HepG2 (cell line): Measurements from ENCODE around the gene UBE2N. TPM values are rescaled to one million over a fixed set of nuclear protein-coding genes. Genes with fewer than 3 reads are reported as not detected.
A peak's percentile ranks its signal among the peaks of the same experiment; 100 is the strongest.

Experiments
- ATAC-seq: fragments of 200-7000 bp; cut with Tn5 transposase; 3 replicates; pipeline ENCODE4 v1.9.1; 2020; ENCODE audit warnings: mild to moderate bottlenecking, moderate library complexity
- BruUV-seq: library from RNA; stranded (reverse); fragments of 400-500 nt; replicated peaks from 2 replicates; lab custom pipeline; 2021; lab: Mats Ljungman, UMichigan
- CTCF ChIA-PET: fragments of 300-600 bp; formaldehyde crosslinking; extraction: SDS; loops from one replicate; lab custom pipeline; 2021; ENCODE audit warnings: low total read pairs, inconsistent platforms, low intra/inter-chr PET ratio; lab: Yijun Ruan, JAX
- POLR2A ChIA-PET: fragments of 350-600 bp; sonication (Branson Sonifier 250); formaldehyde crosslinking; loops from one replicate; lab custom pipeline; 2020; ENCODE audit warnings: antibody characterized with exemption, inconsistent platforms; lab: Yijun Ruan, JAX
- DNase-seq: peaks from one replicate; pipeline ENCODE4 v3.0.0-alpha.2; 2015; ENCODE audit warnings: low spot score
- FAIRE-seq: peaks from 3 replicates; lab custom pipeline; 2011; peaks lifted over from hg19 to GRCh38; lab: Jason Lieb, UNC
- H2AFZ ChIP-seq: one replicate; pipeline ENCODE4 v1.6.1; 2011; ENCODE audit warnings: low read length, inconsistent platforms
- H3K27ac ChIP-seq: fragments of 300-600 bp; 3 replicates; pipeline ENCODE4 v1.8.0; 2011; ENCODE audit warnings: mixed run types, mild to moderate bottlenecking, mixed read lengths, low read length, inconsistent platforms; ENCODE audit not compliant: insufficient read depth; ENCODE audit errors: extremely low read length
- H3K27me3 ChIP-seq, 2 experiments: fragments of 200-600 bp in 1 of 2; 2 replicates in 1 of 2; 3 replicates in 1 of 2; pipeline versions ENCODE4 v1.6.0 to v1.8.0; 2011; ENCODE audit warnings: low read length in 2 of 2, mild to moderate bottlenecking in 2 of 2, moderate library complexity in 2 of 2, inconsistent platforms in 1 of 2; ENCODE audit not compliant: insufficient read depth in 2 of 2, control insufficient read depth in 1 of 2
- H3K36me3 ChIP-seq, 2 experiments: fragments of 200-600 bp in 1 of 2; replicated peaks in 1 of 2; 2 replicates in 1 of 2; 3 replicates in 1 of 2; pipeline versions ENCODE4 v1.5.1 to v1.8.0; 2011; ENCODE audit warnings: low read length in 2 of 2, inconsistent platforms in 1 of 2; ENCODE audit not compliant: insufficient read depth in 2 of 2, control insufficient read depth in 1 of 2
- H3K4me1 ChIP-seq: 2 replicates; pipeline ENCODE4 v1.5.1; 2012; ENCODE audit warnings: low read length, inconsistent platforms; ENCODE audit not compliant: insufficient read depth
- H3K4me2 ChIP-seq: 2 replicates; pipeline ENCODE4 v1.6.0; 2011; ENCODE audit warnings: low read depth, low read length, inconsistent platforms
- H3K4me3 ChIP-seq, 3 experiments: fragments of 200-600 bp in 1 of 3; sonication (generic), shearing (Covaris generic) in 1 of 3; replicated peaks in 1 of 3; 2 replicates each; pipeline ENCODE4 v1.5.1; 2011 to 2016; ENCODE audit warnings: low read length in 3 of 3, inconsistent platforms in 2 of 3, low read depth in 2 of 3, mild to moderate bottlenecking in 2 of 3, control low read depth in 1 of 3, mixed read lengths in 1 of 3; ENCODE audit not compliant: insufficient read depth in 1 of 3
- H3K79me2 ChIP-seq: one replicate; pipeline ENCODE4 v1.6.1; 2011; ENCODE audit warnings: low read length, inconsistent platforms; ENCODE audit not compliant: insufficient read depth
- H3K9ac ChIP-seq: 2 replicates; pipeline ENCODE4 v1.6.0; 2011; ENCODE audit warnings: mild to moderate bottlenecking, low read depth, low read length, inconsistent platforms; ENCODE audit not compliant: insufficient read depth
- H3K9me3 ChIP-seq: 2 replicates; pipeline ENCODE4 v1.5.1; 2012; ENCODE audit warnings: mild to moderate bottlenecking, low read length
- H4K20me1 ChIP-seq: 2 replicates; pipeline ENCODE4 v1.6.0; 2011; ENCODE audit warnings: inconsistent platforms, mild to moderate bottlenecking, low read length, moderate library complexity; ENCODE audit not compliant: insufficient read depth
- ATM ChIP-seq: fragments of 450-650 bp; IDR thresholded peaks from 2 replicates; pipeline ENCODE4 v1.7.1; 2017; ENCODE audit warnings: mild to moderate bottlenecking, borderline replicate concordance
- BRD4 ChIP-seq: sonication (generic); formaldehyde crosslinking; IDR thresholded peaks from 2 replicates; pipeline ENCODE4 v1.4.0; 2020; ENCODE audit warnings: missing genetic modification reagents
- CEBPB ChIP-seq: IDR thresholded peaks from 2 replicates; pipeline ENCODE4 v1.6.1; 2011; ENCODE audit warnings: low read depth, low read length, improper control_type of control experiment, borderline replicate concordance
- FOSL2 ChIP-seq: sonication (generic); formaldehyde crosslinking; IDR thresholded peaks from 2 replicates; pipeline ENCODE4 v1.4.0; 2020; ENCODE audit warnings: missing genetic modification reagents
- HMG20B ChIP-seq: conservative IDR thresholded peaks from 2 replicates; pipeline ENCODE4 v1.6.1; 2016; ENCODE audit warnings: missing genetic modification reagents, missing compliant biosample characterization
- KLF9 ChIP-seq: IDR thresholded peaks from 2 replicates; pipeline ENCODE4 v1.6.1; 2016; ENCODE audit warnings: low read depth
- SMARCC2 ChIP-seq: fragments of 450-650 bp; IDR thresholded peaks from 2 replicates; pipeline ENCODE4 v1.6.1; 2017; ENCODE audit warnings: antibody characterized with exemption, mild to moderate bottlenecking
- SRSF4 ChIP-seq: fragments of 200-400 bp; formaldehyde crosslinking; IDR thresholded peaks from one replicate; pipeline ENCODE4 v1.6.1; 2018; ENCODE audit warnings: mild to moderate bottlenecking, low read depth, low read length, moderate library complexity; ENCODE audit not compliant: poor library complexity, severe bottlenecking
- THRA ChIP-seq: sonication (generic); formaldehyde crosslinking; IDR thresholded peaks from 2 replicates; pipeline ENCODE4 v1.4.0; 2020; ENCODE audit warnings: missing genetic modification reagents, borderline replicate concordance
- ZFAT ChIP-seq: sonication (generic); formaldehyde crosslinking; conservative IDR thresholded peaks from 2 replicates; pipeline ENCODE4 v1.8.1; 2023; ENCODE audit warnings: missing genetic modification reagents, inconsistent platforms
- ZHX1 ChIP-seq: sonication (generic); formaldehyde crosslinking; IDR thresholded peaks from 2 replicates; pipeline ENCODE4 v1.8.1; 2022; ENCODE audit warnings: low read depth, mild to moderate bottlenecking, missing genetic modification reagents
- ZNF256 ChIP-seq: sonication (generic); formaldehyde crosslinking; conservative IDR thresholded peaks from 2 replicates; pipeline ENCODE4 v1.4.0; 2020; ENCODE audit warnings: missing genetic modification reagents
- WGBS: methylation state at CpG from one replicate; pipeline ENCODE4 v1.1.6; 2017; ENCODE audit warnings: low lambda C conversion rate; 5-methylcytosine and 5-hydroxymethylcytosine counted together
- in situ Hi-C: cut with HindIII; loops from 2 replicates; pipeline ENCODE4 v1.10.0; 2017; ENCODE audit warnings: low pct_unique_long_range_greater_than_20kb; ENCODE audit not compliant: extremely low pct_ligation_motif_present
- intact Hi-C: fragments of 100-400 bp; cut with micrococcal nuclease; formaldehyde crosslinking; loops from one replicate; pipeline ENCODE4 v1.10.0; 2022; ENCODE audit not compliant: unreplicated experiment
- polyA plus RNA-seq, 8 experiments: library from polyadenylated mRNA; depleted of rRNA in 3 of 8; stranded (reverse) in 7 of 8; unstranded in 1 of 8; fragments of >200 nt; fragmentation: Illumina TruSeq in 4 of 8; extraction: Trizol in 4 of 8; gene quantifications; 2 replicates each; pipeline versions ENCODE4 v1.2.1 to v1.2.3, GENCODE V29; 2011 to 2016; ENCODE audit warnings: low read depth in 4 of 8, missing spikeins in 1 of 8, mixed read lengths in 1 of 8; ENCODE audit not compliant: insufficient read depth in 1 of 8
- total RNA-seq, 5 experiments: library from RNA; depleted of rRNA; stranded (reverse); fragments of >200 nt; fragmentation: Illumina TruSeq; extraction: Trizol; gene quantifications; 2 replicates each; pipeline ENCODE4 v1.2.3, GENCODE V29; 2016; ENCODE audit warnings: low read depth in 1 of 5
- TF ChIP-seq, protein P1 (sequence below): sonication (generic); formaldehyde crosslinking; IDR thresholded peaks from 2 replicates; pipeline ENCODE4 v1.5.0; 2020; ENCODE audit warnings: mild to moderate bottlenecking, missing genetic modification reagents

The UBE2N gene
- total and polyA plus RNA-seq, 2 of the 13 experiments (the other 11 are each of a cell fraction or from before 2014, with no cell fraction given) = 188 to 197 TPM

- Histone ChIP-seq H3K9me3 (no peaks in the 10 kb centered on the region), H3K9ac (no peak overlapping the region), H3K4me1 (peaks cover 47% of the 10 kb centered on the region)
- FAIRE-seq = no peak
- in situ Hi-C loops = no loop called here
- WGBS = 74% methylated on average over 3 of the region's 3 CpGs
- TF ChIP-seq, protein P1, sequence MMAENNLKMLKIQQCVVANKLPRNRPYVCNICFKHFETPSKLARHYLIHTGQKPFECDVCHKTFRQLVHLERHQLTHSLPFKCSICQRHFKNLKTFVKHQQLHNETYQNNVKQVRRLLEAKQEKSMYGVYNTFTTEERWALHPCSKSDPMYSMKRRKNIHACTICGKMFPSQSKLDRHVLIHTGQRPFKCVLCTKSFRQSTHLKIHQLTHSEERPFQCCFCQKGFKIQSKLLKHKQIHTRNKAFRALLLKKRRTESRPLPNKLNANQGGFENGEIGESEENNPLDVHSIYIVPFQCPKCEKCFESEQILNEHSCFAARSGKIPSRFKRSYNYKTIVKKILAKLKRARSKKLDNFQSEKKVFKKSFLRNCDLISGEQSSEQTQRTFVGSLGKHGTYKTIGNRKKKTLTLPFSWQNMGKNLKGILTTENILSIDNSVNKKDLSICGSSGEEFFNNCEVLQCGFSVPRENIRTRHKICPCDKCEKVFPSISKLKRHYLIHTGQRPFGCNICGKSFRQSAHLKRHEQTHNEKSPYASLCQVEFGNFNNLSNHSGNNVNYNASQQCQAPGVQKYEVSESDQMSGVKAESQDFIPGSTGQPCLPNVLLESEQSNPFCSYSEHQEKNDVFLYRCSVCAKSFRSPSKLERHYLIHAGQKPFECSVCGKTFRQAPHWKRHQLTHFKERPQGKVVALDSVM (CRISPR knock-in tag) = peak; percentile 24; the same call in 1 of the 2 replicates
- TF ChIP-seq CEBPB (peak; percentile 5; the same call in 1 of the 2 replicates), ATM (no peak), ZFAT (no peak), FOSL2 (peak; percentile 41; the same call in 1 of the 2 replicates)
- TF ChIP-seq, all 625 proteins: peak for 3
- ATAC-seq (no peak), DNase-seq (no peak)
- Histone ChIP-seq H2AFZ (no peak overlapping the region), H4K20me1 (no peaks in the 10 kb centered on the region), H3K27ac (no peak overlapping the region), H3K4me3 (no peak overlapping the region), H3K79me2 (no peaks in the 10 kb centered on the region), H3K36me3 (no peaks in the 10 kb centered on the region), H3K27me3 (no peaks in the 10 kb centered on the region; a peak in 1 of 5 replicates), H3K4me2 (no peak overlapping the region)
- no TSS peak for BruUV-seq
- CTCF ChIA-PET = no interaction called here
- POLR2A ChIA-PET = no interaction called here
- intact Hi-C loops = no loop called here
Observed at GRCh38 chr12:93461503-93461902, 19.8 kb upstream of the UBE2N start.

DNA sequence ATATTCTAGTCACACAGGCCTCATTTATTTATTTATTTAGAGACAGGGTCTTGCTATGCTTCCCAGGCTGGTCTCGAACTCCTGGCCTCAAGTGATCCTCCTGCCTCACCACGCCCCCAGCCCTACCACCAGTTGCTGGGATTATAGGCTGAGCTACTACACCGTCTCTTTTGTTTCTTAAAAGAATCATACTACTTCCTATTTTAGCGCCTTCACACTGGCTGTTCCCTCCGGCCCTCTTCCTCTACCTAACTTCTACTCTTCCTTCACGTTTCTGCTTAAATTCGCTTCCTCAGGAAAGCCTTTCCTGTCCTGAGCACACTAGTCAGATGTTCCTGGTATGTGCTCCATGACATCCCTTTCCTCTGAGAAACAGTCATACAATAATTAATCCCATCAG is 19.2 kb upstream of the UBE2N start:
- DNase-seq = no peak
- Histone ChIP-seq H3K27ac (no peak overlapping the region), H3K27me3 (no peaks in the 10 kb centered on the region; a peak in 1 of 5 replicates), H2AFZ (no peak overlapping the region), H3K79me2 (no peaks in the 10 kb centered on the region), H3K4me1 (peaks cover 46% of the 10 kb centered on the region), H4K20me1 (no peaks in the 10 kb centered on the region), H3K9ac (no peak overlapping the region), H3K4me2 (no peak overlapping the region; the same call in 1 of the 2 replicates), H3K4me3 (no peak overlapping the region), H3K36me3 (no peaks in the 10 kb centered on the region), H3K9me3 (no peaks in the 10 kb centered on the region)
- WGBS = 58% methylated on average over 7 of the region's 7 CpGs
- no peak for ATAC-seq
- FAIRE-seq = no peak
- in situ Hi-C loops (no loop called here), intact Hi-C loops (no loop called here)
- ChIA-PET POLR2A (interaction anchor here (0.7 to 1.3 kb wide), 2 partner anchors 10 to 103 kb away, joined by 3 read pairs; no protein-coding TSS in a partner anchor), CTCF (no interaction called here)
- no TSS peak for BruUV-seq
- TF ChIP-seq ZHX1 (CRISPR knock-in tag) = no peak
- no peak for TF ChIP-seq SRSF4
- no peak for TF ChIP-seq KLF9 (CRISPR knock-in tag)
- TF ChIP-seq BRD4 (CRISPR knock-in tag) = no peak
- no peak for TF ChIP-seq ZNF256 (CRISPR knock-in tag)
- TF ChIP-seq SMARCC2 = no peak
- no peak for TF ChIP-seq THRA (CRISPR knock-in tag)
- TF ChIP-seq HMG20B (CRISPR knock-in tag) = no peak
